IPS-15b (cell line): ENCODE data around the gene PHF20.

ENCODE experiments used
- H3K27me3 ChIP-seq: one replicate; pipeline ENCODE4 v1.6.1; 2013; ENCODE audit warnings: low read length; ENCODE audit not compliant: control insufficient read depth, insufficient read depth
- H3K36me3 ChIP-seq: one replicate; pipeline ENCODE4 v1.6.1; 2013; ENCODE audit warnings: low read length; ENCODE audit not compliant: control insufficient read depth, insufficient read depth
- H3K4me1 ChIP-seq: one replicate; pipeline ENCODE4 v1.6.1; 2013; ENCODE audit warnings: mild to moderate bottlenecking, low read length; ENCODE audit not compliant: control insufficient read depth, insufficient read depth
- H3K4me3 ChIP-seq: one replicate; pipeline ENCODE4 v1.5.1; 2013; ENCODE audit warnings: low read depth, low read length
- H3K9ac ChIP-seq: one replicate; pipeline ENCODE4 v1.6.1; 2013; ENCODE audit warnings: low read depth, mild to moderate bottlenecking, low read length
- H3K9me3 ChIP-seq: one replicate; pipeline ENCODE4 v1.6.1; 2013; ENCODE audit warnings: mild to moderate bottlenecking, low read length; ENCODE audit not compliant: control insufficient read depth, insufficient read depth

The PHF20 gene

GRCh38 chr20:35731862-35732643, 39.8 kb upstream of the PHF20 start:
- H3K27me3 ChIP-seq = no peaks in the 10 kb centered on the region

GRCh38 chr20:35732644-35732982, 39.2 kb upstream of the PHF20 start:
- no peaks in the 10 kb centered on the region for H3K27me3 ChIP-seq
- H3K4me3 ChIP-seq = no peak overlapping the region
- no peaks in the 10 kb centered on the region for H3K9me3 ChIP-seq
- H3K36me3 ChIP-seq = peaks cover 44% of the 10 kb centered on the region
- H3K4me1 ChIP-seq = no peaks in the 10 kb centered on the region
- no peak overlapping the region for H3K9ac ChIP-seq

More at GRCh38 chr20:35731862-35732643, 39.8 kb upstream of the PHF20 start:
- Histone ChIP-seq H3K36me3 (peaks cover 46% of the 10 kb centered on the region), H3K4me1 (no peaks in the 10 kb centered on the region), H3K4me3 (no peak overlapping the region), H3K9me3 (no peaks in the 10 kb centered on the region), H3K9ac (no peak overlapping the region)

- H3K9me3 ChIP-seq = no peaks in the 10 kb centered on the region
- no peaks in the 10 kb centered on the region for H3K27me3 ChIP-seq
- H3K4me3 ChIP-seq = no peak overlapping the region
- peaks cover 2% of the 10 kb centered on the region for H3K4me1 ChIP-seq
- no peak overlapping the region for H3K9ac ChIP-seq
- H3K36me3 ChIP-seq = peaks cover 48% of the 10 kb centered on the region
These were observed 37.4 kb upstream of the PHF20 start for GRCh38 chr20:35734374-35734773.

GRCh38 chr20:35734777-35735649, 36.8 kb upstream of the PHF20 start:
- Histone ChIP-seq H3K36me3 (peaks cover 41% of the 10 kb centered on the region), H3K4me3 (no peak overlapping the region), H3K4me1 (peaks cover 8% of the 10 kb centered on the region), H3K27me3 (no peaks in the 10 kb centered on the region), H3K9ac (no peak overlapping the region), H3K9me3 (no peaks in the 10 kb centered on the region)

GRCh38 chr20:35735826-35736470, 35.9 kb upstream of the PHF20 start:
- H3K9me3 ChIP-seq = no peaks in the 10 kb centered on the region
- H3K36me3 ChIP-seq = peaks cover 45% of the 10 kb centered on the region
- H3K27me3 ChIP-seq = no peaks in the 10 kb centered on the region
- peaks cover 9% of the 10 kb centered on the region for H3K4me1 ChIP-seq
- no peak overlapping the region for H3K9ac ChIP-seq
- H3K4me3 ChIP-seq = no peak overlapping the region

- H3K9ac ChIP-seq = no peak overlapping the region
- peaks cover 9% of the 10 kb centered on the region for H3K4me1 ChIP-seq
- H3K27me3 ChIP-seq = no peaks in the 10 kb centered on the region
- no peak overlapping the region for H3K4me3 ChIP-seq
- H3K9me3 ChIP-seq = no peaks in the 10 kb centered on the region
- H3K36me3 ChIP-seq = peaks cover 49% of the 10 kb centered on the region
These were observed 33.9 kb upstream of the PHF20 start for GRCh38 chr20:35737865-35738333.

- Histone ChIP-seq H3K36me3 (peaks cover 43% of the 10 kb centered on the region), H3K9ac (no peak overlapping the region), H3K9me3 (no peaks in the 10 kb centered on the region), H3K4me1 (peaks cover 12% of the 10 kb centered on the region), H3K4me3 (no peak overlapping the region), H3K27me3 (no peaks in the 10 kb centered on the region)
These were observed 33.2 kb upstream of the PHF20 start for GRCh38 chr20:35738410-35739179.

- H3K4me1 ChIP-seq = peaks cover 12% of the 10 kb centered on the region
- no peaks in the 10 kb centered on the region for H3K9me3 ChIP-seq
- H3K9ac ChIP-seq = no peak overlapping the region
- no peaks in the 10 kb centered on the region for H3K27me3 ChIP-seq
- H3K4me3 ChIP-seq = peak overlapping the region; percentile 95
- H3K36me3 ChIP-seq = peaks cover 39% of the 10 kb centered on the region
These were observed 32.3 kb upstream of the PHF20 start for GRCh38 chr20:35739294-35740163.

GRCh38 chr20:35741892-35742740, 29.7 kb upstream of the PHF20 start, which contains the start of gene RBM39:
Gene RBM39 (minus strand): TSS chr20:35742260. CDS start chr20:35740874, 1,386 bp downstream.
- Histone ChIP-seq H3K9ac (peak within 1 kb of the TSS; percentile 100), H3K27me3 (no peaks in the 10 kb centered on the region), H3K36me3 (peaks cover 24% of the 10 kb centered on the region), H3K4me3 (peak within 1 kb of the TSS; percentile 95), H3K4me1 (peaks cover 12% of the 10 kb centered on the region), H3K9me3 (no peaks in the 10 kb centered on the region)
